Activated CD4-positive, alpha-beta T cell treated with anti-CD3 and anti-CD28 coated beads, Interleukin-2, Interleukin-4, amounts not matched to agents 100 ng/mL and 50 ng/mL, durations not matched to agents 16 hours and 8 hours (primary cell): ENCODE measurements around the gene ARHGEF38.
"Not testable (repeated sequence)": the region's sequence is repeated elsewhere in the genome, so short reads cannot be mapped to it uniquely, and the experiment has no call there.

Source experiments
- DNase-seq: peaks from one replicate; pipeline ENCODE4 v3.0.0-alpha.2; 2020; ENCODE audit warnings: low spot score

ARHGEF38 gene

GRCh38 chr4:105609819-105610218 is 57.4 kb downstream of the ARHGEF38 start:
- not testable (repeated sequence) for DNase-seq

- DNase-seq = no peak
These were observed 60.9 kb downstream of the ARHGEF38 start for GRCh38 chr4:105613306-105613705.

GRCh38 chr4:105619188-105619931 is 66.9 kb downstream of the ARHGEF38 start:
- DNase-seq = no peak

- DNase-seq = no peak
These were observed 68.4 kb downstream of the ARHGEF38 start for GRCh38 chr4:105620640-105621323.

- DNase-seq = no peak
These were observed 69.8 kb downstream of the ARHGEF38 start for GRCh38 chr4:105622269-105622668.

- DNase-seq = no peak
These were observed 70.7 kb downstream of the ARHGEF38 start for GRCh38 chr4:105623099-105623498.

GRCh38 chr4:105624530-105624929 is 72.1 kb downstream of the ARHGEF38 start:
- DNase-seq = no peak

- DNase-seq = no peak
These were observed 72.8 kb downstream of the ARHGEF38 start for GRCh38 chr4:105625214-105625613.

- DNase-seq = no peak
These were observed 74.4 kb downstream of the ARHGEF38 start for GRCh38 chr4:105626846-105627245.

- no peak for DNase-seq
These were observed 75.2 kb downstream of the ARHGEF38 start for GRCh38 chr4:105627620-105628019.

- DNase-seq = no peak
These were observed 78.5 kb downstream of the ARHGEF38 start for GRCh38 chr4:105630670-105631655.

- DNase-seq = no peak
These were observed 79.5 kb downstream of the ARHGEF38 start for GRCh38 chr4:105631818-105632400.

GRCh38 chr4:105632599-105632998 is 80.2 kb downstream of the ARHGEF38 start:
- no peak for DNase-seq

- DNase-seq = no peak
These were observed 80.8 kb downstream of the ARHGEF38 start for GRCh38 chr4:105633241-105633640.

GRCh38 chr4:105634402-105635080 is 82.1 kb downstream of the ARHGEF38 start:
- no peak for DNase-seq

GRCh38 chr4:105637408-105638176 is 85.2 kb downstream of the ARHGEF38 start:
- DNase-seq = no peak

GRCh38 chr4:105641845-105642244 is 89.4 kb downstream of the ARHGEF38 start:
- DNase-seq = no peak

- DNase-seq = no peak
These were observed 91.8 kb downstream of the ARHGEF38 start for GRCh38 chr4:105644257-105644656.

GRCh38 chr4:105645440-105645839 is 93.0 kb downstream of the ARHGEF38 start:
- no peak for DNase-seq

- DNase-seq = no peak
These were observed 97.8 kb downstream of the ARHGEF38 start for GRCh38 chr4:105650190-105650589.

GRCh38 chr4:105651884-105652283 is 99.5 kb downstream of the ARHGEF38 start:
- DNase-seq = no peak
